WTC11 (cell line): ENCODE measurements around the gene CTBP1. TPM values are rescaled to one million over a fixed set of nuclear protein-coding genes. Genes with fewer than 3 reads are reported as not detected.

ENCODE experiments used
- ATAC-seq: fragments of 200-7000 bp; cut with Tn5 transposase; 2 replicates; pipeline ENCODE4 v1.10.0; 2021; ENCODE audit warnings: mild to moderate bottlenecking, moderate library complexity
- CTCF ChIA-PET: fragments of 300-600 bp; sonication (Branson Sonifier 250); formaldehyde crosslinking; loops from one replicate; lab custom pipeline; 2021; ENCODE audit warnings: antibody characterized with exemption; lab: Charles Lee
- POLR2A ChIA-PET: fragments of 350-600 bp; sonication (Branson Sonifier 250); formaldehyde crosslinking; loops from one replicate; lab custom pipeline; 2021; ENCODE audit warnings: antibody characterized with exemption; lab: Charles Lee
- DNase-seq: peaks from one replicate; pipeline ENCODE4 v3.0.0; 2021; ENCODE audit warnings: low spot score
- H3K27ac Mint-ChIP-seq: 2 replicates; pipeline ENCODE4 v1.8.0; 2021; ENCODE audit warnings: mixed read lengths
- H3K27me3 Mint-ChIP-seq: 2 replicates; pipeline ENCODE4 v1.8.0; 2021; ENCODE audit warnings: low read depth, mild to moderate bottlenecking, moderate library complexity, mixed read lengths
- H3K36me3 Mint-ChIP-seq: 2 replicates; pipeline ENCODE4 v1.8.0; 2021; ENCODE audit warnings: mixed read lengths
- H3K4me1 Mint-ChIP-seq: 2 replicates; pipeline ENCODE4 v1.8.0; 2022; ENCODE audit warnings: mixed read lengths
- H3K4me3 Mint-ChIP-seq: 2 replicates; pipeline ENCODE4 v1.8.0; 2021; ENCODE audit warnings: mild to moderate bottlenecking, moderate library complexity, mixed read lengths
- H3K9me3 Mint-ChIP-seq: 2 replicates; pipeline ENCODE4 v1.8.0; 2021; ENCODE audit warnings: mixed read lengths
- ATF1 ChIP-seq: sonication (generic); formaldehyde crosslinking; IDR thresholded peaks from 2 replicates; pipeline ENCODE4 v1.8.1; 2023; ENCODE audit warnings: mild to moderate bottlenecking, moderate library complexity, missing genetic modification reagents
- EMX1 ChIP-seq: fragments of 250-450 bp; sonication (Bioruptor Pico); IDR thresholded peaks from 2 replicates; pipeline ENCODE4 v1.8.0; 2021; ENCODE audit warnings: mild to moderate bottlenecking
- FOXP1 ChIP-seq: sonication (generic); formaldehyde crosslinking; IDR thresholded peaks from 2 replicates; pipeline ENCODE4 v1.8.0; 2022; ENCODE audit warnings: missing genetic modification reagents, mild to moderate bottlenecking, moderate library complexity, borderline replicate concordance
- GABPB1 ChIP-seq: sonication (generic); formaldehyde crosslinking; IDR thresholded peaks from 2 replicates; pipeline ENCODE4 v1.8.1; 2023; ENCODE audit warnings: mild to moderate bottlenecking, missing genetic modification reagents
- IRF2 ChIP-seq: sonication (generic); formaldehyde crosslinking; IDR thresholded peaks from 2 replicates; pipeline ENCODE4 v1.8.0; 2022; ENCODE audit warnings: low read depth, missing genetic modification reagents, borderline replicate concordance
- NR1H2 ChIP-seq: sonication (generic); formaldehyde crosslinking; IDR thresholded peaks from 2 replicates; pipeline ENCODE4 v1.9.0; 2021; ENCODE audit warnings: mild to moderate bottlenecking, moderate library complexity, missing genetic modification reagents
- NR3C1 ChIP-seq: sonication (generic); formaldehyde crosslinking; conservative IDR thresholded peaks from 2 replicates; pipeline ENCODE4 v1.8.1; 2023; ENCODE audit warnings: low read depth, mild to moderate bottlenecking, missing genetic modification reagents
- PRRX2 ChIP-seq: fragments of 250-450 bp; sonication (Bioruptor Pico); IDR thresholded peaks from 2 replicates; pipeline ENCODE4 v1.8.0; 2021; ENCODE audit warnings: mild to moderate bottlenecking
- SMAD3 ChIP-seq: sonication (generic); formaldehyde crosslinking; IDR thresholded peaks from 2 replicates; pipeline ENCODE4 v1.8.0; 2022; ENCODE audit warnings: missing genetic modification reagents, mild to moderate bottlenecking, borderline replicate concordance
- SOX15 ChIP-seq: fragments of 250-450 bp; sonication (Bioruptor Pico); IDR thresholded peaks from 2 replicates; pipeline ENCODE4 v1.9.0; 2021; ENCODE audit warnings: mild to moderate bottlenecking
- TEAD4 ChIP-seq: sonication (generic); formaldehyde crosslinking; IDR thresholded peaks from 2 replicates; pipeline ENCODE4 v1.8.0; 2022; ENCODE audit warnings: mild to moderate bottlenecking, missing genetic modification reagents
- TP53 ChIP-seq: sonication (generic); formaldehyde crosslinking; IDR thresholded peaks from 2 replicates; pipeline ENCODE4 v1.8.1; 2023; ENCODE audit warnings: mild to moderate bottlenecking, missing genetic modification reagents
- ZNF121 ChIP-seq: sonication (generic); formaldehyde crosslinking; IDR thresholded peaks from 2 replicates; pipeline ENCODE4 v1.8.0; 2023; ENCODE audit warnings: missing genetic modification reagents
- ZNF232 ChIP-seq: sonication (generic); formaldehyde crosslinking; IDR thresholded peaks from 2 replicates; pipeline ENCODE4 v1.8.0; 2022; ENCODE audit warnings: mild to moderate bottlenecking, missing genetic modification reagents
- ZNF263 ChIP-seq: sonication (generic); formaldehyde crosslinking; IDR thresholded peaks from 2 replicates; pipeline ENCODE4 v1.8.1; 2022; ENCODE audit warnings: low read depth, mild to moderate bottlenecking, moderate library complexity, missing genetic modification reagents
- total RNA-seq: library from RNA; stranded (reverse); gene quantifications from 3 replicates; pipeline ENCODE4 v1.2.3, GENCODE V29; 2021
- TF ChIP-seq, protein P1 (sequence below): sonication (generic); formaldehyde crosslinking; IDR thresholded peaks from 2 replicates; pipeline ENCODE4 v1.8.1; 2022; ENCODE audit warnings: low read depth, missing genetic modification reagents, borderline replicate concordance
- TF ChIP-seq, protein P2 (sequence below): fragments of 250-450 bp; sonication (Bioruptor Pico); IDR thresholded peaks from 2 replicates; pipeline ENCODE4 v1.9.0; 2021; ENCODE audit warnings: mild to moderate bottlenecking
- TF ChIP-seq, protein P3 (sequence below): sonication (generic); formaldehyde crosslinking; IDR thresholded peaks from 2 replicates; pipeline ENCODE4 v1.8.0; 2023; ENCODE audit warnings: mild to moderate bottlenecking, missing genetic modification reagents
- TF ChIP-seq, protein P4 (sequence below): sonication (generic); formaldehyde crosslinking; IDR thresholded peaks from 2 replicates; pipeline ENCODE4 v1.8.1; 2023; ENCODE audit warnings: mild to moderate bottlenecking, moderate library complexity, missing genetic modification reagents
- TF ChIP-seq, protein P5 (sequence below): sonication (generic); formaldehyde crosslinking; IDR thresholded peaks from 2 replicates; pipeline ENCODE4 v1.8.0; 2022; ENCODE audit warnings: mild to moderate bottlenecking, missing genetic modification reagents
- TF ChIP-seq, protein P6 (sequence below): fragments of 250-450 bp; sonication (Bioruptor Pico); conservative IDR thresholded peaks from 2 replicates; pipeline ENCODE4 v1.9.0; 2021; ENCODE audit warnings: mild to moderate bottlenecking
- TF ChIP-seq, protein P7 (sequence below): fragments of 250-450 bp; sonication (Bioruptor Pico); IDR thresholded peaks from 2 replicates; pipeline ENCODE4 v1.8.0; 2021; ENCODE audit warnings: mild to moderate bottlenecking

Gene CTBP1
- total RNA-seq, 1 experiment from 2014 or later, result 143 TPM

DNA sequence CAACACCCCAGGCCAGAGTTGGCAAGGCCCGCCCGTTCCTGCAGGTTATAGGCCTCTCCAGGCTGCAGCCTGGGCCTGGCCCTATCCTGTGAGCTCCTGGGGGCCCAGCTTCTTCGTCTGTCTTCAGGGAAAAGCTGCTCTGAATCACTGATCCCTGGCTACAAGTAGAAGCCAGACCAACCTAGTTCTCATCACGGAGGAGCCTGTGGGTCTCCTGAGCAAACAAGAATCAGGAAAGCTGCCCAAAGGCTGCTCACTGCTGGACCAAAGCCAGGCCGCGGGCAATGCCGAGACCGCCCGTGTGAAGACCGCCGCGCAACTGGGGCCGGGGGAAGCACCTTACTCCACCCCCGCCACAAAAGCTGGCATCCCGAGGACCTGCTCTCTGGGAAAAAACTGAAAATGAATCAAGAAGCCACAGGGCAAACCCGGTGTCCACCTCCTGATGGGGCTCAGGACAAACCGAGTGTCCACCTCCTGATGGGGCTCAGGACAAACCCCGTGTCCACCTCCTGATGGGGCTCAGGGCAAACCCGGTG, 12.8 kb downstream of the CTBP1 start:
- no peak for ATAC-seq
- TF ChIP-seq, protein P1, sequence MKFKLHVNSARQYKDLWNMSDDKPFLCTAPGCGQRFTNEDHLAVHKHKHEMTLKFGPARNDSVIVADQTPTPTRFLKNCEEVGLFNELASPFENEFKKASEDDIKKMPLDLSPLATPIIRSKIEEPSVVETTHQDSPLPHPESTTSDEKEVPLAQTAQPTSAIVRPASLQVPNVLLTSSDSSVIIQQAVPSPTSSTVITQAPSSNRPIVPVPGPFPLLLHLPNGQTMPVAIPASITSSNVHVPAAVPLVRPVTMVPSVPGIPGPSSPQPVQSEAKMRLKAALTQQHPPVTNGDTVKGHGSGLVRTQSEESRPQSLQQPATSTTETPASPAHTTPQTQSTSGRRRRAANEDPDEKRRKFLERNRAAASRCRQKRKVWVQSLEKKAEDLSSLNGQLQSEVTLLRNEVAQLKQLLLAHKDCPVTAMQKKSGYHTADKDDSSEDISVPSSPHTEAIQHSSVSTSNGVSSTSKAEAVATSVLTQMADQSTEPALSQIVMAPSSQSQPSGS (CRISPR knock-in tag), result no peak
- no peak for TF ChIP-seq TP53 (CRISPR knock-in tag)
- no peak for TF ChIP-seq FOXP1 (CRISPR knock-in tag)
- TF ChIP-seq, protein P2, sequence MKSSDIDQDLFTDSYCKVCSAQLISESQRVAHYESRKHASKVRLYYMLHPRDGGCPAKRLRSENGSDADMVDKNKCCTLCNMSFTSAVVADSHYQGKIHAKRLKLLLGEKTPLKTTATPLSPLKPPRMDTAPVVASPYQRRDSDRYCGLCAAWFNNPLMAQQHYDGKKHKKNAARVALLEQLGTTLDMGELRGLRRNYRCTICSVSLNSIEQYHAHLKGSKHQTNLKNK (CRISPR knock-in tag), result no peak
- 0 out of 2 replicates have a peak, but pooled peaks have one; percentile 18 for TF ChIP-seq NR1H2 (CRISPR knock-in tag)
- no peak for TF ChIP-seq TEAD4 (CRISPR knock-in tag)
- TF ChIP-seq, protein P3, sequence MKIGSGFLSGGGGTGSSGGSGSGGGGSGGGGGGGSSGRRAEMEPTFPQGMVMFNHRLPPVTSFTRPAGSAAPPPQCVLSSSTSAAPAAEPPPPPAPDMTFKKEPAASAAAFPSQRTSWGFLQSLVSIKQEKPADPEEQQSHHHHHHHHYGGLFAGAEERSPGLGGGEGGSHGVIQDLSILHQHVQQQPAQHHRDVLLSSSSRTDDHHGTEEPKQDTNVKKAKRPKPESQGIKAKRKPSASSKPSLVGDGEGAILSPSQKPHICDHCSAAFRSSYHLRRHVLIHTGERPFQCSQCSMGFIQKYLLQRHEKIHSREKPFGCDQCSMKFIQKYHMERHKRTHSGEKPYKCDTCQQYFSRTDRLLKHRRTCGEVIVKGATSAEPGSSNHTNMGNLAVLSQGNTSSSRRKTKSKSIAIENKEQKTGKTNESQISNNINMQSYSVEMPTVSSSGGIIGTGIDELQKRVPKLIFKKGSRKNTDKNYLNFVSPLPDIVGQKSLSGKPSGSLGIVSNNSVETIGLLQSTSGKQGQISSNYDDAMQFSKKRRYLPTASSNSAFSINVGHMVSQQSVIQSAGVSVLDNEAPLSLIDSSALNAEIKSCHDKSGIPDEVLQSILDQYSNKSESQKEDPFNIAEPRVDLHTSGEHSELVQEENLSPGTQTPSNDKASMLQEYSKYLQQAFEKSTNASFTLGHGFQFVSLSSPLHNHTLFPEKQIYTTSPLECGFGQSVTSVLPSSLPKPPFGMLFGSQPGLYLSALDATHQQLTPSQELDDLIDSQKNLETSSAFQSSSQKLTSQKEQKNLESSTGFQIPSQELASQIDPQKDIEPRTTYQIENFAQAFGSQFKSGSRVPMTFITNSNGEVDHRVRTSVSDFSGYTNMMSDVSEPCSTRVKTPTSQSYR (CRISPR knock-in tag), result no peak
- no peak overlapping the region for H3K27ac Mint-ChIP-seq

DNA sequence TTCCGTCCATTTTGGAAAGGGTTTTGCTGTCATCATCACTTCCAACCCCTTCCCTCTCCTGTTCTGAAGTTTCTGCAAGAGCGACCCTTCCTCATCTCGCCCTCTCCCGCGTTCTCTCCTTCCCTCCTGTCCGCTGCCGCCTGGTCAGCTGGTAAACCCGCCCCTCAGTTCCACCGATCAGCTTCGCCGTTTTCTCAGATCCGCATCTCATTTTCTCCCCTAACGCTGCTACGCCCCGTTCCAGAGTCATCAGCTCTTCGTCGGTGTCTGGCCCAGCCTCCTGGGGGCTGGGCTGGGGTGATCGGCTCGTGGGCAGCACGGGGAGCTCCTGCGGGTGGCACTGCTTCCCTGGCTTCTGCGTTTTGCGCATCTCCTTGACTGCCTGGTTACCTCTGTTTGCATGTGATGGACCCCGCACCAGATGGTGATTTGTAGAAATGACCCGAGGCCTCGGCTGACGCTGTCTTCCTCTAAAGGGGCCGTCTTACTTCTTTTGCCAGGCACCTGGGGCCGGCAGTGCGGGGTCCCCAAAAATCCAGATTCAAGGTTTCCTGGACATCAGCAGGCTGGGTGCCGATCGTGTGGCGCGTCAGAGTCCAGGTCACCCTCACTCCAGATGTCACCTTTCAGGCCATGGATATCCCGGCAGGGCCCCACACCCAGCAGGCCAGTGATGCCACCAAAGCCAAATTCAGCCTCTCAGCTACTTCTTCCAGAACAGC, 13.4 kb downstream of the CTBP1 start:
- POLR2A ChIA-PET, result no interaction called here
- Mint-ChIP-seq H3K9me3 (no peaks in the 10 kb centered on the region), H3K36me3 (peaks cover 41% of the 10 kb centered on the region)
- TF ChIP-seq SOX15 (no peak), SMAD3 (CRISPR knock-in tag) (no peak), ATF1 (CRISPR knock-in tag) (no peak), GABPB1 (CRISPR knock-in tag) (no peak), ZNF232 (CRISPR knock-in tag) (no peak), PRRX2 (CRISPR knock-in tag) (no peak), IRF2 (CRISPR knock-in tag) (no peak), ZNF121 (CRISPR knock-in tag) (no peak), NR3C1 (CRISPR knock-in tag) (no peak), ZNF263 (CRISPR knock-in tag) (no peak), EMX1 (no peak)
- TF ChIP-seq, protein P4, sequence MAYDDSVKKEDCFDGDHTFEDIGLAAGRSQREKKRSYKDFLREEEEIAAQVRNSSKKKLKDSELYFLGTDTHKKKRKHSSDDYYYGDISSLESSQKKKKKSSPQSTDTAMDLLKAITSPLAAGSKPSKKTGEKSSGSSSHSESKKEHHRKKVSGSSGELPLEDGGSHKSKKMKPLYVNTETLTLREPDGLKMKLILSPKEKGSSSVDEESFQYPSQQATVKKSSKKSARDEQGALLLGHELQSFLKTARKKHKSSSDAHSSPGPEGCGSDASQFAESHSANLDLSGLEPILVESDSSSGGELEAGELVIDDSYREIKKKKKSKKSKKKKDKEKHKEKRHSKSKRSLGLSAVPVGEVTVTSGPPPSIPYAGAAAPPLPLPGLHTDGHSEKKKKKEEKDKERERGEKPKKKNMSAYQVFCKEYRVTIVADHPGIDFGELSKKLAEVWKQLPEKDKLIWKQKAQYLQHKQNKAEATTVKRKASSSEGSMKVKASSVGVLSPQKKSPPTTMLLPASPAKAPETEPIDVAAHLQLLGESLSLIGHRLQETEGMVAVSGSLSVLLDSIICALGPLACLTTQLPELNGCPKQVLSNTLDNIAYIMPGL (CRISPR knock-in tag), result no peak
- TF ChIP-seq, protein P5, sequence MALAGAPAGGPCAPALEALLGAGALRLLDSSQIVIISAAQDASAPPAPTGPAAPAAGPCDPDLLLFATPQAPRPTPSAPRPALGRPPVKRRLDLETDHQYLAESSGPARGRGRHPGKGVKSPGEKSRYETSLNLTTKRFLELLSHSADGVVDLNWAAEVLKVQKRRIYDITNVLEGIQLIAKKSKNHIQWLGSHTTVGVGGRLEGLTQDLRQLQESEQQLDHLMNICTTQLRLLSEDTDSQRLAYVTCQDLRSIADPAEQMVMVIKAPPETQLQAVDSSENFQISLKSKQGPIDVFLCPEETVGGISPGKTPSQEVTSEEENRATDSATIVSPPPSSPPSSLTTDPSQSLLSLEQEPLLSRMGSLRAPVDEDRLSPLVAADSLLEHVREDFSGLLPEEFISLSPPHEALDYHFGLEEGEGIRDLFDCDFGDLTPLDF (CRISPR knock-in tag), result no peak
- TF ChIP-seq, protein P6, sequence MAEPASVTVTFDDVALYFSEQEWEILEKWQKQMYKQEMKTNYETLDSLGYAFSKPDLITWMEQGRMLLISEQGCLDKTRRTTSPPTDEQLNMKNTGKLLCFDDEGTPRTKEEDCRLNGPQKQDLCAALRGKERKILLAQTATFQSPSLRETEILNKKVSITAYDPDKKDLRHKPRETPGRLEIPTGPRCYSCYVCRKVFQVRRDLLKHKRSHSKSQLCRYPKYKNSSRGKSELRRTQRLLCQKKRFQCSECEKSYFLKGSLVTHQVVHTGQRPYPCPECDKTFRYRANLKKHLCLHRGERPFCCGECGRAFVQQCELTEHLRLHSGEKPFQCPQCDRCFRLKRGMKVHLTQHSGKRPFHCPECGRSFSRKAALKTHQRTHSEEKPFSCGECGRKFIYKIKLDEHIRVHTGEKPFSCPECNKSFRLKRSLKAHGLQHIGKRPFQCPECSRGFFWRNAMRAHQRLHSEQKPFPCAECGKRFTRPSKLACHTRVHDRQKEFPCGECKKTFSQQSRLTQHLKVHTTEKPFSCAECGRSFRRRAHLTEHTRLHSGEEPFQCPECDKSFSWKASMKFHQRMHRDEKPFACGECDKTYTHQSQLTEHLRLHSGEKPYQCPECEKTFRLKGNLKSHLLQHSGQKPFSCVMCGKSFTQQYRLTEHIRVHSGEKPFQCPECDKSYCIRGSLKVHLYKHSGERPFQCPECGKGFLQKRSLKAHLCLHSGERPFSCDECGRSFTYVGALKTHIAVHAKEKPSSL (CRISPR knock-in tag), result no peak
- TF ChIP-seq, protein P7, sequence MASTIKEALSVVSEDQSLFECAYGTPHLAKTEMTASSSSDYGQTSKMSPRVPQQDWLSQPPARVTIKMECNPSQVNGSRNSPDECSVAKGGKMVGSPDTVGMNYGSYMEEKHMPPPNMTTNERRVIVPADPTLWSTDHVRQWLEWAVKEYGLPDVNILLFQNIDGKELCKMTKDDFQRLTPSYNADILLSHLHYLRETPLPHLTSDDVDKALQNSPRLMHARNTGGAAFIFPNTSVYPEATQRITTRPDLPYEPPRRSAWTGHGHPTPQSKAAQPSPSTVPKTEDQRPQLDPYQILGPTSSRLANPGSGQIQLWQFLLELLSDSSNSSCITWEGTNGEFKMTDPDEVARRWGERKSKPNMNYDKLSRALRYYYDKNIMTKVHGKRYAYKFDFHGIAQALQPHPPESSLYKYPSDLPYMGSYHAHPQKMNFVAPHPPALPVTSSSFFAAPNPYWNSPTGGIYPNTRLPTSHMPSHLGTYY, result no peak
- TF ChIP-seq, all 79 proteins: peak for 0
- H3K27ac Mint-ChIP-seq, result no peak overlapping the region
- CTCF ChIA-PET, result no interaction called here
- DNase-seq, result no peak
- H3K4me1 Mint-ChIP-seq, result no peaks in the 10 kb centered on the region
- no peak overlapping the region for H3K4me3 Mint-ChIP-seq
- no peaks in the 10 kb centered on the region for H3K27me3 Mint-ChIP-seq
- no peak for ATAC-seq

More for the DNA sequence above, 12.8 kb downstream of the CTBP1 start:
- Mint-ChIP-seq H3K4me1 (no peaks in the 10 kb centered on the region), H3K4me3 (no peak overlapping the region), H3K36me3 (peaks cover 36% of the 10 kb centered on the region), H3K27me3 (no peaks in the 10 kb centered on the region), H3K9me3 (no peaks in the 10 kb centered on the region)
- DNase-seq, result no peak
- ChIA-PET POLR2A (no interaction called here), CTCF (no interaction called here)
